ENCODE measurements around the gene CYP3A4. TPM values are rescaled to one million over a fixed set of nuclear protein-coding genes. Genes with fewer than 3 reads are reported as not detected.

The CYP3A4 gene
- total and polyA plus RNA-seq, 4 donors = 12.9 TPM; not detected in 3

GRCh38 chr7:99707096-99707495 is 76.9 kb downstream of the CYP3A4 start:
- peaks cover 3% of the 10 kb centered on the region for H3K9me3 ChIP-seq (ENCODE audit: control insufficient read depth, low read length)
- WGBS, 2 donors = 41 to 42% methylated on average over 1 of the region's 1 CpG
- H3K27me3 ChIP-seq (ENCODE audit: control insufficient read depth in 1 of 2, insufficient read depth in 2 of 2, low read length in 1 of 2) = no peaks in the 10 kb centered on the region
- H3K36me3 ChIP-seq (ENCODE audit: control insufficient read depth in 1 of 2, insufficient read depth in 2 of 2, low read length in 1 of 2) = no peaks in the 10 kb centered on the region
- H3K4me3 ChIP-seq (ENCODE audit: low read length in 2 of 2) = no peak overlapping the region
- ATAC-seq (ENCODE audit: low FRiP score) (no peak), DNase-seq (no peak)
- H3K27ac ChIP-seq (ENCODE audit: low read depth in 1 of 2, low read length in 2 of 2) = no peak overlapping the region
- intact Hi-C loops (cut with DNase I) = no loop called here
- no peaks in the 10 kb centered on the region for H3K4me1 ChIP-seq (ENCODE audit: control insufficient read depth in 1 of 2, insufficient read depth in 2 of 2, low read length in 2 of 2)

Other genes starting within 250 kb of the CYP3A4 start
- 1 to 10 TPM; 3.0 to 5.9 TPM for gene FAM200A, start 232.1 kb downstream of the CYP3A4 start, total RNA-seq
- 1 to 10 TPM; 2.3 to 3.2 TPM for gene FAM200A, start 232.1 kb downstream of the CYP3A4 start, polyA plus RNA-seq
- 10 to 100 TPM; 78.9 to 93.1 TPM for gene ZNF655, start 225.5 kb downstream of the CYP3A4 start, total RNA-seq
- gene ZNF655, start 225.5 kb downstream of the CYP3A4 start, polyA plus RNA-seq = 10 to 100 TPM; 47.7 to 52.3 TPM
- gene TMEM225B, start 185.9 kb downstream of the CYP3A4 start, total RNA-seq = 1 to 10 TPM in 1 of 2 donors, under 1 TPM in 1; 0.52 to 1.7 TPM
- 1 to 10 TPM in 1 of 2 donors, under 1 TPM in 1; 0.63 to 1.3 TPM for gene TMEM225B, start 185.9 kb downstream of the CYP3A4 start, polyA plus RNA-seq
- gene ZSCAN25, start 167.2 kb downstream of the CYP3A4 start, total RNA-seq = 10 to 100 TPM; 16.2 to 22.5 TPM
- gene ZSCAN25, start 167.2 kb downstream of the CYP3A4 start, polyA plus RNA-seq = 1 to 10 TPM; 2.1 to 7.4 TPM
- gene CYP3A5, start 104.2 kb downstream of the CYP3A4 start, total RNA-seq = 1 to 10 TPM in 1 of 2 donors, not detected in 1; 3.4 TPM
- 10 to 100 TPM in 1 of 2 donors, under 1 TPM in 1; 0.61 to 24.3 TPM for gene CYP3A5, start 104.2 kb downstream of the CYP3A4 start, polyA plus RNA-seq
- not detected for gene CYP3A7, start 49.0 kb downstream of the CYP3A4 start, total RNA-seq
- under 1 TPM in 1 of 2 donors, not detected in 1; 0.05 TPM for gene CYP3A7, start 49.0 kb downstream of the CYP3A4 start, polyA plus RNA-seq
- under 1 TPM in 1 of 2 donors, not detected in 1; 0.24 TPM for gene CYP3A43, start 43.8 kb upstream of the CYP3A4 start, total RNA-seq
- not detected for gene CYP3A43, start 43.8 kb upstream of the CYP3A4 start, polyA plus RNA-seq
- under 1 TPM in 1 of 2 donors, not detected in 1; 0.36 TPM for gene OR2AE1, start 92.8 kb upstream of the CYP3A4 start, total RNA-seq
- gene OR2AE1, start 92.8 kb upstream of the CYP3A4 start, polyA plus RNA-seq = not detected
- gene TRIM4, start 135.3 kb upstream of the CYP3A4 start, total RNA-seq = 10 to 100 TPM; 24.7 to 33.4 TPM
- 10 to 100 TPM; 16.4 to 20.3 TPM for gene TRIM4, start 135.3 kb upstream of the CYP3A4 start, polyA plus RNA-seq
- under 1 TPM in 1 of 2 donors, not detected in 1; 0.57 TPM for gene GJC3, start 145.4 kb upstream of the CYP3A4 start, total RNA-seq
- gene GJC3, start 145.4 kb upstream of the CYP3A4 start, polyA plus RNA-seq = not detected
- gene AZGP1, start 191.8 kb upstream of the CYP3A4 start, total RNA-seq = 1 to 10 TPM in 1 of 2 donors, under 1 TPM in 1; 0.63 to 1.3 TPM
- 1 to 10 TPM in 1 of 2 donors, under 1 TPM in 1; 0.13 to 3.5 TPM for gene AZGP1, start 191.8 kb upstream of the CYP3A4 start, polyA plus RNA-seq
- gene ZKSCAN1, start 231.4 kb upstream of the CYP3A4 start, total RNA-seq = 10 to 100 TPM; 57.9 to 80.9 TPM
- gene ZKSCAN1, start 231.4 kb upstream of the CYP3A4 start, polyA plus RNA-seq = 10 to 100 TPM in 1 of 2 donors, 1 to 10 TPM in 1; 6.5 to 15.3 TPM

All from aorta (tissue), 5 donors.